Measurements from ENCODE around the gene SEL1L.

The SEL1L gene

DNA sequence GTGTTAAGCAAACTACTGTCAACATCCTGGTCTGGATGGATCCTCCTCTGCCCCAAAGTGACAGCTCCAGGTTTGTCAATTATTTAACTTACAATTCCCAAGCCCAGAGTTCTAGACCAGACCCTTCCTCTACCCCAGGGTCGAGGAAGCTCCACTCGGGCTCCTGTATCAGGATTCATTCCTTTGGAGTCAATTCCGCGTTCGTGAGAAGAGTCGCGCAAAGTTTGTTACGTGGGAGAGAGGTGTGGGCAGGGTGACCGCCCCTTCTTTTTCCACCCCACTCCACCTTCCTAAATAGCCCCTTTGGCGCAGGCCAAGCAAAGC is 479 bp downstream of the SEL1L start:
- no peak for TF ChIP-seq EZH2phosphoT487 (conservative IDR thresholded peaks at IDR 0.05; ENCODE audit: low read length)
- TF ChIP-seq, protein P1, sequence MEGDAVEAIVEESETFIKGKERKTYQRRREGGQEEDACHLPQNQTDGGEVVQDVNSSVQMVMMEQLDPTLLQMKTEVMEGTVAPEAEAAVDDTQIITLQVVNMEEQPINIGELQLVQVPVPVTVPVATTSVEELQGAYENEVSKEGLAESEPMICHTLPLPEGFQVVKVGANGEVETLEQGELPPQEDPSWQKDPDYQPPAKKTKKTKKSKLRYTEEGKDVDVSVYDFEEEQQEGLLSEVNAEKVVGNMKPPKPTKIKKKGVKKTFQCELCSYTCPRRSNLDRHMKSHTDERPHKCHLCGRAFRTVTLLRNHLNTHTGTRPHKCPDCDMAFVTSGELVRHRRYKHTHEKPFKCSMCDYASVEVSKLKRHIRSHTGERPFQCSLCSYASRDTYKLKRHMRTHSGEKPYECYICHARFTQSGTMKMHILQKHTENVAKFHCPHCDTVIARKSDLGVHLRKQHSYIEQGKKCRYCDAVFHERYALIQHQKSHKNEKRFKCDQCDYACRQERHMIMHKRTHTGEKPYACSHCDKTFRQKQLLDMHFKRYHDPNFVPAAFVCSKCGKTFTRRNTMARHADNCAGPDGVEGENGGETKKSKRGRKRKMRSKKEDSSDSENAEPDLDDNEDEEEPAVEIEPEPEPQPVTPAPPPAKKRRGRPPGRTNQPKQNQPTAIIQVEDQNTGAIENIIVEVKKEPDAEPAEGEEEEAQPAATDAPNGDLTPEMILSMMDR (IDR thresholded peaks at IDR 0.05; ENCODE audit: insufficient read depth, low read length, poor library complexity, severe bottlenecking): no peak
- H3K36me3 ChIP-seq (ENCODE audit: low read length): no peaks in the 10 kb centered on the region
- H3K27me3 ChIP-seq (ENCODE audit: low read length): no peaks in the 10 kb centered on the region
- H3K4me3 ChIP-seq (ENCODE audit: insufficient read depth, low read length, poor library complexity, severe bottlenecking): peak overlapping the region; percentile 87
- H3K9ac ChIP-seq (ENCODE audit: low read length): peak overlapping the region; percentile 76
- H3K9me2 ChIP-seq (replicated peaks; ENCODE audit: insufficient read depth, low read length): no peaks in the 10 kb centered on the region
- H4K20me1 ChIP-seq (ENCODE audit: low read depth, low read length): no peaks in the 10 kb centered on the region
- no peaks in the 10 kb centered on the region for H3K9me3 ChIP-seq (ENCODE audit: insufficient read depth, low read length)
- H3K4me2 ChIP-seq (ENCODE audit: low read depth, low read length, poor library complexity, severe bottlenecking): peak overlapping the region; percentile 82
- H2AFZ ChIP-seq (ENCODE audit: low read depth, low read length, severe bottlenecking): peak overlapping the region; percentile 21
- peaks cover 53% of the 10 kb centered on the region for H3K79me2 ChIP-seq (ENCODE audit: insufficient read depth, low read length)
- H3F3A ChIP-seq (ENCODE audit: insufficient read depth): no peaks in the 10 kb centered on the region
- no peak overlapping the region for H3K27ac ChIP-seq (ENCODE audit: low read depth, low read length)

DNA sequence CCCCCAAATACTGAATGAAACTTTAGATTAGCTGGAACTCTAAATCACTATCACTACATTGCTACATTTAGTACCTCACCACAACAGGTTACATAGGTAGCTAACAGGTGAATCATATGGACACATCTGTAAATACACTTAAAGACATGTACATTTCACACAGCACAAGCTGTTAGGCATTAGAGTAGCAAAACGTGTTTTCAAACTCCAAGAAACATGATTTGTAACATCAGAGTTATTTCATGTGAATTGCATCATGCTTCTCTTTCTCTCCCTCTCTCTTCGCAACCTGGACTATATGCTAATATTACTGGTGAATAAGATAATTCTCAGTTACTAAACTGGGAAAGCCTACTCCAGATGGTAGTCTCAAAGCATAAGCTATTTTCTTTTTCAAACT is 4.3 kb downstream of the SEL1L start:
- peak overlapping the region; percentile 3 for H3K4me2 ChIP-seq (ENCODE audit: low read depth, low read length, poor library complexity, severe bottlenecking)

DNA sequence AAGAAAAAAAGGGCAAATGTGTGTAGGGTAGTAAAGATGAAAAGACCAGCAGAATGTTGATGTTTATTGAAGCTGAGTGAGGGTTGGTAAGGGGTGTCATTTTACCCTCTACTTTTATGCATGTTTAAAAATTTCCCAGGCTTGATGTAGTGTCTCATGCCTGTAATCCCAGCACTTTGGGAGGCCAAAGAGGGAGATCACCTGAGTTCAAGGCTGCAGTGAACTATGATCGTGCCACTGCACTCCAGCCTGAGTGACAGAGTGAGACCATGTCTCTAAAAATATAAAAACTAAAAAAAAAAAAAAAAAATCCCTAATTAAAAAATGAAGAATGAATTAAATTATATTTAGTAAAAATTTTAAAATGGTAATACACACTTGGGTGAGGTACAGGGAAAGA is 8.5 kb downstream of the SEL1L start:
- Histone ChIP-seq H3K4me3 (ENCODE audit: insufficient read depth, low read length, poor library complexity, severe bottlenecking) (no peak overlapping the region), H3K27ac (ENCODE audit: low read depth, low read length) (no peak overlapping the region), H3K36me3 (ENCODE audit: low read length) (peaks cover 26% of the 10 kb centered on the region; the same call in 1 of the 2 replicates), H3K27me3 (ENCODE audit: low read length) (no peaks in the 10 kb centered on the region), H3K9me3 (ENCODE audit: insufficient read depth, low read length) (no peaks in the 10 kb centered on the region), H3K9me2 (replicated peaks; ENCODE audit: insufficient read depth, low read length) (no peaks in the 10 kb centered on the region), H3F3A (ENCODE audit: insufficient read depth) (no peaks in the 10 kb centered on the region), H3K9ac (ENCODE audit: low read length) (no peak overlapping the region), H4K20me1 (ENCODE audit: low read depth, low read length) (no peaks in the 10 kb centered on the region), H2AFZ (ENCODE audit: low read depth, low read length, severe bottlenecking) (no peak overlapping the region), H3K4me2 (ENCODE audit: low read depth, low read length, poor library complexity, severe bottlenecking) (no peak overlapping the region), H3K79me2 (ENCODE audit: insufficient read depth, low read length) (peaks cover 46% of the 10 kb centered on the region)
- TF ChIP-seq, protein P1 (IDR thresholded peaks at IDR 0.05; ENCODE audit: insufficient read depth, low read length, poor library complexity, severe bottlenecking): no peak
- no peak for TF ChIP-seq EZH2phosphoT487 (conservative IDR thresholded peaks at IDR 0.05; ENCODE audit: low read length)

More for the DNA sequence above, 4.3 kb downstream of the SEL1L start:
- H3K27ac ChIP-seq (ENCODE audit: low read depth, low read length): no peak overlapping the region
- no peak overlapping the region for H3K9ac ChIP-seq (ENCODE audit: low read length)
- no peak overlapping the region for H2AFZ ChIP-seq (ENCODE audit: low read depth, low read length, severe bottlenecking)
- peaks cover 15% of the 10 kb centered on the region; the same call in 1 of the 2 replicates for H3K36me3 ChIP-seq (ENCODE audit: low read length)
- no peak for TF ChIP-seq EZH2phosphoT487 (conservative IDR thresholded peaks at IDR 0.05; ENCODE audit: low read length)
- TF ChIP-seq, protein P1 (IDR thresholded peaks at IDR 0.05; ENCODE audit: insufficient read depth, low read length, poor library complexity, severe bottlenecking): no peak
- no peaks in the 10 kb centered on the region for H3K9me3 ChIP-seq (ENCODE audit: insufficient read depth, low read length)
- H3K27me3 ChIP-seq (ENCODE audit: low read length): no peaks in the 10 kb centered on the region
- no peaks in the 10 kb centered on the region for H3F3A ChIP-seq (ENCODE audit: insufficient read depth)
- H3K9me2 ChIP-seq (replicated peaks; ENCODE audit: insufficient read depth, low read length): no peaks in the 10 kb centered on the region
- no peaks in the 10 kb centered on the region for H4K20me1 ChIP-seq (ENCODE audit: low read depth, low read length)
- no peak overlapping the region for H3K4me3 ChIP-seq (ENCODE audit: insufficient read depth, low read length, poor library complexity, severe bottlenecking)
- peaks cover 69% of the 10 kb centered on the region for H3K79me2 ChIP-seq (ENCODE audit: insufficient read depth, low read length)
